Activated B cell treated with CpG ODN at 0.5 μM for 24 hours (primary cell): ENCODE results near the gene HID1. TPM values are rescaled to one million over a fixed set of nuclear protein-coding genes. Genes with fewer than 3 reads are reported as not detected.

Experiments used
- ATAC-seq: fragments of 200-7000 bp; cut with Tn5 transposase; one replicate; pipeline ENCODE4 v1.10.0; 2021; ENCODE audit warnings: low read depth, mild to moderate bottlenecking, moderate library complexity
- CTCF ChIA-PET: fragments of 350-600 bp; sonication (Branson Sonifier 250); formaldehyde crosslinking; loops from one replicate; lab custom pipeline; 2021; ENCODE audit warnings: antibody characterized with exemption; lab: Charles Lee
- POLR2A ChIA-PET: fragments of 350-600 bp; sonication (Branson Sonifier 250); formaldehyde crosslinking; loops from one replicate; lab custom pipeline; 2021; ENCODE audit warnings: antibody characterized with exemption; lab: Charles Lee
- DNase-seq: peaks from one replicate; pipeline ENCODE4 v3.0.0; 2022
- H3K27ac Mint-ChIP-seq: one replicate; pipeline ENCODE4 v1.8.0; 2020; ENCODE audit warnings: mixed read lengths
- H3K27me3 Mint-ChIP-seq: one replicate; pipeline ENCODE4 v1.8.0; 2021; ENCODE audit warnings: mixed read lengths
- H3K36me3 Mint-ChIP-seq: one replicate; pipeline ENCODE4 v1.8.0; 2021; ENCODE audit warnings: low read depth, mixed read lengths
- H3K4me1 Mint-ChIP-seq: one replicate; pipeline ENCODE4 v1.8.0; 2021; ENCODE audit warnings: mixed read lengths
- H3K4me3 Mint-ChIP-seq: one replicate; pipeline ENCODE4 v1.8.0; 2020; ENCODE audit warnings: mild to moderate bottlenecking, mixed read lengths
- H3K9me3 Mint-ChIP-seq: one replicate; pipeline ENCODE4 v1.8.0; 2020; ENCODE audit warnings: mixed read lengths
- intact Hi-C: fragments of 100-400 bp; cut with micrococcal nuclease; formaldehyde crosslinking; loops from one replicate; pipeline ENCODE4 v1.15.1; 2024
- total RNA-seq: library from RNA; stranded (reverse); gene quantifications from 2 replicates; pipeline ENCODE4 v1.2.3, GENCODE V29; 2022
- TF ChIP-seq, protein P1 (sequence below): fragments of 200-600 bp; IDR thresholded peaks from one replicate; pipeline ENCODE4 v1.8.0; 2022; ENCODE audit warnings: antibody characterized with exemption, mild to moderate bottlenecking

HID1 gene
- total RNA-seq, 1 donor from 2014 or later = 2.1 TPM

DNA sequence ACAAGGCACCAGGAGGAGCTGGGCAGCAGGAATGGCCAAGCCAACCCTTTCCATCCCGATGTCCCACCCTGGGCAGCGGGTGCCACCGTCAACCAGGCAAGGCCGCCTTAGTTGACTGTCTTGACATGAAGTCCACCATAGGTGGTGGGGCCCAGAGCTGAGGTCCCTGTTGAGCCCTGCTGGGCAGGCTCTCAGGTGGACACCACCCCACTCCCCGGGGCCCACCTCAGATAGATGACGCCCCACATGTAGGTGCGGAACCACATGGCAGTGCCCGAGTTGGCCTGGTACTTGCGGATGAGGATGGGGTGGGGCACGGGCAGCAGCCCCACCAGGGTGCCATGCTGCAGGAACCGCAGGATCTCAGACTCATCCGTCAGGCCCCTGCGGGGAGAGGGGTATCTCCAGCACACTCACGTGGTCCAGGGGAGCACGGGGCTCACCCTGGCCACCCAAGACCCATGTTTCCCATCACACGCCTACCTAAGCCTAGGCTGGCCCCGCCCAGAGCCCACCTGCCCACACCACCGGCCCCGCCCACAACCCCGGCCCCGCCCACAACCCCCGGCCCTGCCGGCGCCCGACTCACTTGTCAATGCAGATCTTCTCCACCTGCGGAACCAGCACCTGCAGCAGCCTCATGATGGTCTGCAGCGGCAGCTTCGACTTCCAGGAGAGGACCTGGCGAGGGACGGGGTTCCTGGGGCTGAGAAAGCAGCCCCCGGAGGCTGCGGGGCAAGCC is 20.7 kb downstream of the HID1 start:
- H3K4me1 Mint-ChIP-seq = no peaks in the 10 kb centered on the region
- ATAC-seq (no peak), DNase-seq (no peak)
- TF ChIP-seq, protein P1, sequence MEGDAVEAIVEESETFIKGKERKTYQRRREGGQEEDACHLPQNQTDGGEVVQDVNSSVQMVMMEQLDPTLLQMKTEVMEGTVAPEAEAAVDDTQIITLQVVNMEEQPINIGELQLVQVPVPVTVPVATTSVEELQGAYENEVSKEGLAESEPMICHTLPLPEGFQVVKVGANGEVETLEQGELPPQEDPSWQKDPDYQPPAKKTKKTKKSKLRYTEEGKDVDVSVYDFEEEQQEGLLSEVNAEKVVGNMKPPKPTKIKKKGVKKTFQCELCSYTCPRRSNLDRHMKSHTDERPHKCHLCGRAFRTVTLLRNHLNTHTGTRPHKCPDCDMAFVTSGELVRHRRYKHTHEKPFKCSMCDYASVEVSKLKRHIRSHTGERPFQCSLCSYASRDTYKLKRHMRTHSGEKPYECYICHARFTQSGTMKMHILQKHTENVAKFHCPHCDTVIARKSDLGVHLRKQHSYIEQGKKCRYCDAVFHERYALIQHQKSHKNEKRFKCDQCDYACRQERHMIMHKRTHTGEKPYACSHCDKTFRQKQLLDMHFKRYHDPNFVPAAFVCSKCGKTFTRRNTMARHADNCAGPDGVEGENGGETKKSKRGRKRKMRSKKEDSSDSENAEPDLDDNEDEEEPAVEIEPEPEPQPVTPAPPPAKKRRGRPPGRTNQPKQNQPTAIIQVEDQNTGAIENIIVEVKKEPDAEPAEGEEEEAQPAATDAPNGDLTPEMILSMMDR = no peak
- H3K27me3 Mint-ChIP-seq = peaks cover 18% of the 10 kb centered on the region
- H3K4me3 Mint-ChIP-seq = no peak overlapping the region
- no peaks in the 10 kb centered on the region for H3K9me3 Mint-ChIP-seq
- intact Hi-C loops = no loop called here
- ChIA-PET CTCF (no interaction called here), POLR2A (no interaction called here)
- H3K27ac Mint-ChIP-seq = no peak overlapping the region
- H3K36me3 Mint-ChIP-seq = no peaks in the 10 kb centered on the region

DNA sequence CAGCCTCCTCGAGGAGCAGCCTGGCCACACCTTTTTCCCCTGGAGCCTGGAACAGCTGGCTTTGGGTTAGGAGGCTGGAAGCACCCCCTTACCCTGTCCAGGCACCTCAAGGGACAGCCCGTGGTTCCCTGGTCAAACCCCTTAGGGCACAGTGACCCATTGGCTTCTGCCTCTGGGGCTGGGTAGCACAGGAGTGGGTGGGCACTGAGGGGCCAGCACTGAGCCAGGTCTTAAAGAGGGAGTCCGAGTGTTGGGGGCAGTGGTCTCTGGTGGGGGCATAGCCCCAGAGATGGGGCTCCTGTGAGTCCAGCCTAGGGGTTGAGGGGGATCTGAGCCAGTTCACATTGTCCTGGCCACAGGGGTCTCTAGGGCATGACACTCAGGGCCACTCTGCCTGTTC is 21.5 kb downstream of the HID1 start:
- intact Hi-C loops = no loop called here
- TF ChIP-seq, protein P1 = no peak
- H3K27me3 Mint-ChIP-seq = peaks cover 18% of the 10 kb centered on the region
- no peaks in the 10 kb centered on the region for H3K4me1 Mint-ChIP-seq
- H3K9me3 Mint-ChIP-seq = no peaks in the 10 kb centered on the region
- DNase-seq (no peak), ATAC-seq (no peak)
- H3K4me3 Mint-ChIP-seq = no peak overlapping the region
- H3K27ac Mint-ChIP-seq = no peak overlapping the region
- CTCF ChIA-PET = no interaction called here
- POLR2A ChIA-PET = no interaction called here
- H3K36me3 Mint-ChIP-seq = no peaks in the 10 kb centered on the region

GRCh38 chr17:74950207-74950606 is 22.4 kb downstream of the HID1 start:
- POLR2A ChIA-PET = no interaction called here

DNA sequence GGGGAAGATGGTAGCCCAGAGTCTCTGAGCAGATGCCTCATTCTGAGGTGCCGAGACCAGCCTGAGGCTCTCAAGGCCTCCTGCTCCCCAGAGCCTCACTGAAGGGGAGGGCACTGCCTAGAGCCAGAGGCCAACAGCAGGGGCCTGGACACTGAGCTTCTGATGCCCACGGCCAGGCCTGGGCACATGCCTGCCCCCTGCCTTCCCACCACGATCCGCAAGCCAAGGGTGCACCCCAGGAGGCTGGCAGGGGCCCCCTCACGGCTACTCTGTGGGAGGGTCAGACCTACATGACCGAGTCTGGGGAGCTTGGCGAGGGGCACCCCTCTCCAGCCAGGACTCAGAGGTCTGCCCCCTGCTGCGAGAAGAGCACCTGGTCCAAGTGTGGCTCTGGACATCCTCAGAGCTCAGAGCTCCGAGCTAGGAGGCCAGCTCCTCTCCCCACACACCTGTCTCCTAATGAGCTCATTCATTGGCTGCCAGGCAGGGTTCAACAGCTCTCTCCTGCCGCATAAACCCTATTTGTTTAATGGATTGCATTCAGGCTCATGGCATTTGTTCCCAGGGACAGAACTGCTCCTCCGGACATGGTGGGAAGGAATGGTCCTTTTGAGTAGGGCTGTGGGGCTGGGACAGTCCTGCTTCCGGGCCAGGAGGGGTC is 23.0 kb downstream of the HID1 start:
- no peaks in the 10 kb centered on the region for H3K36me3 Mint-ChIP-seq
- H3K27me3 Mint-ChIP-seq = peaks cover 20% of the 10 kb centered on the region
- ATAC-seq (no peak), DNase-seq (no peak)
- no peak overlapping the region for H3K27ac Mint-ChIP-seq
- no peak overlapping the region for H3K4me3 Mint-ChIP-seq
- ChIA-PET POLR2A (interaction anchor here (0.6 kb wide), 1 partner anchor 18 kb away, joined by 9 read pairs; no protein-coding TSS in a partner anchor), CTCF (no interaction called here)
- TF ChIP-seq, protein P1 = no peak
- no peaks in the 10 kb centered on the region for H3K9me3 Mint-ChIP-seq
- H3K4me1 Mint-ChIP-seq = no peaks in the 10 kb centered on the region
- intact Hi-C loops = no loop called here

More at GRCh38 chr17:74950207-74950606, 22.4 kb downstream of the HID1 start:
- Mint-ChIP-seq H3K36me3 (no peaks in the 10 kb centered on the region), H3K4me1 (no peaks in the 10 kb centered on the region), H3K27me3 (peaks cover 18% of the 10 kb centered on the region), H3K9me3 (no peaks in the 10 kb centered on the region), H3K27ac (no peak overlapping the region), H3K4me3 (no peak overlapping the region)
- intact Hi-C loops = no loop called here
- no peak for ATAC-seq
- TF ChIP-seq, protein P1 = no peak
- no peak for DNase-seq
- CTCF ChIA-PET = no interaction called here

GRCh38 chr17:74947041-74947754 is 25.4 kb downstream of the HID1 start:
- H3K4me1 Mint-ChIP-seq = no peaks in the 10 kb centered on the region
- no peak overlapping the region for H3K27ac Mint-ChIP-seq
- intact Hi-C loops = no loop called here
- ATAC-seq (no peak), DNase-seq (no peak)
- ChIA-PET POLR2A (interaction anchor here (1.0 kb wide), 1 partner anchor 23 kb away, joined by 3 read pairs; the partner anchor contains the start of gene OTOP2), CTCF (interaction anchor here (1.2 kb wide), 1 partner anchor 11 kb away, joined by 3 read pairs; no protein-coding TSS in a partner anchor)
- H3K4me3 Mint-ChIP-seq = no peak overlapping the region
- peaks cover 29% of the 10 kb centered on the region for H3K27me3 Mint-ChIP-seq
- TF ChIP-seq, protein P1 = no peak
- H3K9me3 Mint-ChIP-seq = no peaks in the 10 kb centered on the region
- H3K36me3 Mint-ChIP-seq = no peaks in the 10 kb centered on the region
